Neural cell (in vitro differentiated cells): Measurements from ENCODE around the gene GANC. TPM values are rescaled to one million over a fixed set of nuclear protein-coding genes. Genes with fewer than 3 reads are reported as not detected.

ENCODE experiments used
- H2AFZ ChIP-seq: fragments of 200-600, 300-800 bp; sonication (generic), shearing (Covaris generic); 2 replicates; pipeline ENCODE4 v1.6.0; 2014; ENCODE audit warnings: low read depth, mild to moderate bottlenecking, antibody characterized with exemption, low read length, moderate library complexity
- H3F3A ChIP-seq: fragments of 200-600 bp; shearing (Covaris generic); 2 replicates; pipeline ENCODE4 v1.6.1; 2016; ENCODE audit warnings: mild to moderate bottlenecking, moderate library complexity, mixed read lengths, antibody characterized with exemption, low read length; ENCODE audit not compliant: insufficient read depth, poor library complexity, severe bottlenecking
- H3K27ac ChIP-seq: fragments of 200-600, 300-800 bp; sonication (generic), shearing (Covaris generic); 2 replicates; pipeline ENCODE4 v1.5.1; 2014; ENCODE audit warnings: mild to moderate bottlenecking, low read length, moderate library complexity
- H3K27me3 ChIP-seq: fragments of 300-800, 200-600 bp; sonication (generic), shearing (Covaris generic); 2 replicates; pipeline ENCODE4 v1.6.0; 2014; ENCODE audit warnings: mild to moderate bottlenecking, low read depth, low read length, moderate library complexity; ENCODE audit not compliant: insufficient read depth
- H3K36me3 ChIP-seq: fragments of 300-800, 200-600 bp; sonication (generic), shearing (Covaris generic); 2 replicates; pipeline ENCODE4 v1.5.1; 2014; ENCODE audit warnings: mild to moderate bottlenecking, antibody characterized with exemption, low read length, moderate library complexity; ENCODE audit not compliant: insufficient read depth
- H3K4me2 ChIP-seq: fragments of 300-800, 200-600 bp; sonication (generic), shearing (Covaris generic); 2 replicates; pipeline ENCODE4 v1.6.0; 2014; ENCODE audit warnings: mild to moderate bottlenecking, low read length
- H3K4me3 ChIP-seq: fragments of 300-800, 200-600 bp; sonication (generic), shearing (Covaris generic); 2 replicates; pipeline ENCODE4 v1.5.1; 2014; ENCODE audit warnings: mild to moderate bottlenecking, low read length, moderate library complexity
- H3K79me2 ChIP-seq: fragments of 200-600 bp; shearing (Covaris generic); replicated peaks from 2 replicates; pipeline ENCODE4 v1.6.0; 2014; ENCODE audit warnings: mild to moderate bottlenecking, low read length, moderate library complexity; ENCODE audit not compliant: insufficient read depth
- H3K9ac ChIP-seq: fragments of 300-800, 200-600 bp; sonication (generic), shearing (Covaris generic); 2 replicates; pipeline ENCODE4 v1.6.1; 2016; ENCODE audit warnings: mild to moderate bottlenecking, low read length, mixed read lengths
- H3K9me2 ChIP-seq: fragments of 200-600 bp; shearing (Covaris generic); 2 replicates; pipeline ENCODE4 v1.6.1; 2016; ENCODE audit warnings: mild to moderate bottlenecking, low read length, mixed read lengths; ENCODE audit not compliant: insufficient read depth
- H3K9me3 ChIP-seq: fragments of 200-600, 300-800 bp; sonication (generic), shearing (Covaris generic); 2 replicates; pipeline ENCODE4 v1.6.1; 2016; ENCODE audit warnings: mild to moderate bottlenecking, mixed run types, low read length, moderate library complexity, mixed read lengths
- H4K20me1 ChIP-seq: fragments of 200-600 bp; shearing (Covaris generic); 2 replicates; pipeline ENCODE4 v1.6.1; 2016; ENCODE audit warnings: mild to moderate bottlenecking, mixed run types; ENCODE audit not compliant: insufficient read depth
- EP300 ChIP-seq: fragments of 450-650 bp; conservative IDR thresholded peaks from 2 replicates; pipeline ENCODE4 v1.6.1; 2014; ENCODE audit warnings: antibody characterized with exemption, mild to moderate bottlenecking, moderate library complexity; ENCODE audit not compliant: poor library complexity, severe bottlenecking
- EZH2 ChIP-seq: fragments of 200-600, 300-800 bp; shearing (Covaris generic), sonication (generic); IDR thresholded peaks from 2 replicates; pipeline ENCODE4 v1.6.1; 2014; ENCODE audit warnings: antibody characterized with exemption, low read length, borderline replicate concordance, mild to moderate bottlenecking; ENCODE audit not compliant: insufficient read depth, poor library complexity, severe bottlenecking
- MXI1 ChIP-seq: fragments of 450-650 bp; conservative IDR thresholded peaks from 2 replicates; pipeline ENCODE4 v1.6.1; 2014; ENCODE audit warnings: antibody characterized with exemption, mild to moderate bottlenecking; ENCODE audit not compliant: poor library complexity, severe bottlenecking
- POLR2AphosphoS5 ChIP-seq: IDR thresholded peaks from 2 replicates; pipeline ENCODE4 v1.6.1; 2012
- RAD21 ChIP-seq: fragments of 450-650 bp; conservative IDR thresholded peaks from 2 replicates; pipeline ENCODE4 v1.6.1; 2014; ENCODE audit warnings: antibody characterized with exemption, mild to moderate bottlenecking, moderate library complexity
- SMC3 ChIP-seq: fragments of 450-650 bp; conservative IDR thresholded peaks from 2 replicates; pipeline ENCODE4 v1.6.1; 2014; ENCODE audit warnings: antibody characterized with exemption, mild to moderate bottlenecking, moderate library complexity; ENCODE audit not compliant: poor library complexity
- TAF1 ChIP-seq: IDR thresholded peaks from 2 replicates; pipeline ENCODE4 v1.6.1; 2012; ENCODE audit warnings: low read depth
- polyA plus RNA-seq: library from polyadenylated mRNA; depleted of rRNA; stranded (reverse); fragments of >200 nt; gene quantifications from 2 replicates; pipeline ENCODE4 v1.2.3, GENCODE V29; 2014
- TF ChIP-seq, protein P1 (sequence below): fragments of 450-650 bp; IDR thresholded peaks from 2 replicates; pipeline ENCODE4 v1.5.1; 2014; ENCODE audit warnings: antibody characterized with exemption, mild to moderate bottlenecking, moderate library complexity; ENCODE audit not compliant: poor library complexity, severe bottlenecking
- TF ChIP-seq, protein P2 (sequence below): IDR thresholded peaks from 2 replicates; pipeline ENCODE4 v1.6.1; 2012; ENCODE audit warnings: borderline replicate concordance

GANC gene
- polyA plus RNA-seq, 1 donor from 2014 or later, result 6.0 TPM

DNA sequence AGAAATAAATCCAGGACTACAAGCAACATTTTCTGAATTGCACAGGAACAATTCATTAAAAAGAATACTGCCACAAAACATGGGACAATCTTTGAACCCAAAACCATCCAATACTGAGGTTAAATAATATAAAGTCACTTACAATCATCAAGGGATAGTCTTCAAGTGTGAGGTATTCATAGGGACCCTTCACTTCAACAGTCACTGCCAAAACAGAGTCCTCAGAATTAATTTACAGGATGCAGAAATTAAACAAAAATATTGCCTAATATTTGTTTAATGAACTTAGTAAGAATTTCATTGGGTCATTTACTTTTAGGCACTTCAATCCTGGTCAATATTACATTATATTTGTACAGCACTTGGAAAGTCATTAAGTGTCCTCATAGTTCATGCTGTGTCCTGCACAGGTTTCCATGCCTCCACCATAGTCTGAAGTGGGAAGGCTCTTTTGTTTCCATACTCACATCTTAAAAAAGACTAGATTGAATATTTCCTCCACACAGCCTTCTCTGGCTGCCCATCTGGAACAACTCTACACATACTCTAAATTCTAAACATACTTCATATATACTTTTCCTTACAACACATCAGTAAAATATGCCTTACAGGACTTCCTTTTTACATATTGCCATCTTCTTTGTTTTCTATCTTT, 33.3 kb upstream of the GANC start:
- H3K36me3 ChIP-seq, result peaks cover 15% of the 10 kb centered on the region

DNA sequence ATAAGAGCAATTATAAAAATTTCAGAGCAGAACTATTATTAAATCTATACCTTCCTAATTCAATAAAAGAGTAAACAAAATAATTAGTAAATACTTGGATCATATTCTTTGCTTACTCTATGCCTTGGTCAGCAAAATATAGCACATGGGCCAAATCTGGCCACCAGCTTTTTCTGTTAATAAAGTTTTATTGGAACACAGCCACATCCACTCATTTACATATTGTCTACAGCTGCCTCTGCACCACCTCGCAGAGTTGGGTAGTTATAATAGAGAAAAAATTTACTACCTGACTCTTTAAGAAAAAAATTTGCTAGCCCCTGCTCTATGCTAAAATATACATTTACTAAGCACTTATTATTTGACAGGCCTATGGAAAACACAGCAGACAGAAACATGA, 32.2 kb upstream of the GANC start:
- H4K20me1 ChIP-seq, result no peaks in the 10 kb centered on the region
- H3K36me3 ChIP-seq, result peaks cover 15% of the 10 kb centered on the region
- no peak for TF ChIP-seq MXI1
- TF ChIP-seq RAD21, result no peak
- no peak for TF ChIP-seq SMC3
- TF ChIP-seq EP300, result no peak
- TF ChIP-seq EZH2, result no peak
- TF ChIP-seq TAF1, result no peak
- TF ChIP-seq, protein P1, sequence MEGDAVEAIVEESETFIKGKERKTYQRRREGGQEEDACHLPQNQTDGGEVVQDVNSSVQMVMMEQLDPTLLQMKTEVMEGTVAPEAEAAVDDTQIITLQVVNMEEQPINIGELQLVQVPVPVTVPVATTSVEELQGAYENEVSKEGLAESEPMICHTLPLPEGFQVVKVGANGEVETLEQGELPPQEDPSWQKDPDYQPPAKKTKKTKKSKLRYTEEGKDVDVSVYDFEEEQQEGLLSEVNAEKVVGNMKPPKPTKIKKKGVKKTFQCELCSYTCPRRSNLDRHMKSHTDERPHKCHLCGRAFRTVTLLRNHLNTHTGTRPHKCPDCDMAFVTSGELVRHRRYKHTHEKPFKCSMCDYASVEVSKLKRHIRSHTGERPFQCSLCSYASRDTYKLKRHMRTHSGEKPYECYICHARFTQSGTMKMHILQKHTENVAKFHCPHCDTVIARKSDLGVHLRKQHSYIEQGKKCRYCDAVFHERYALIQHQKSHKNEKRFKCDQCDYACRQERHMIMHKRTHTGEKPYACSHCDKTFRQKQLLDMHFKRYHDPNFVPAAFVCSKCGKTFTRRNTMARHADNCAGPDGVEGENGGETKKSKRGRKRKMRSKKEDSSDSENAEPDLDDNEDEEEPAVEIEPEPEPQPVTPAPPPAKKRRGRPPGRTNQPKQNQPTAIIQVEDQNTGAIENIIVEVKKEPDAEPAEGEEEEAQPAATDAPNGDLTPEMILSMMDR, result no peak
- no peak for TF ChIP-seq POLR2AphosphoS5
- TF ChIP-seq, protein P2, sequence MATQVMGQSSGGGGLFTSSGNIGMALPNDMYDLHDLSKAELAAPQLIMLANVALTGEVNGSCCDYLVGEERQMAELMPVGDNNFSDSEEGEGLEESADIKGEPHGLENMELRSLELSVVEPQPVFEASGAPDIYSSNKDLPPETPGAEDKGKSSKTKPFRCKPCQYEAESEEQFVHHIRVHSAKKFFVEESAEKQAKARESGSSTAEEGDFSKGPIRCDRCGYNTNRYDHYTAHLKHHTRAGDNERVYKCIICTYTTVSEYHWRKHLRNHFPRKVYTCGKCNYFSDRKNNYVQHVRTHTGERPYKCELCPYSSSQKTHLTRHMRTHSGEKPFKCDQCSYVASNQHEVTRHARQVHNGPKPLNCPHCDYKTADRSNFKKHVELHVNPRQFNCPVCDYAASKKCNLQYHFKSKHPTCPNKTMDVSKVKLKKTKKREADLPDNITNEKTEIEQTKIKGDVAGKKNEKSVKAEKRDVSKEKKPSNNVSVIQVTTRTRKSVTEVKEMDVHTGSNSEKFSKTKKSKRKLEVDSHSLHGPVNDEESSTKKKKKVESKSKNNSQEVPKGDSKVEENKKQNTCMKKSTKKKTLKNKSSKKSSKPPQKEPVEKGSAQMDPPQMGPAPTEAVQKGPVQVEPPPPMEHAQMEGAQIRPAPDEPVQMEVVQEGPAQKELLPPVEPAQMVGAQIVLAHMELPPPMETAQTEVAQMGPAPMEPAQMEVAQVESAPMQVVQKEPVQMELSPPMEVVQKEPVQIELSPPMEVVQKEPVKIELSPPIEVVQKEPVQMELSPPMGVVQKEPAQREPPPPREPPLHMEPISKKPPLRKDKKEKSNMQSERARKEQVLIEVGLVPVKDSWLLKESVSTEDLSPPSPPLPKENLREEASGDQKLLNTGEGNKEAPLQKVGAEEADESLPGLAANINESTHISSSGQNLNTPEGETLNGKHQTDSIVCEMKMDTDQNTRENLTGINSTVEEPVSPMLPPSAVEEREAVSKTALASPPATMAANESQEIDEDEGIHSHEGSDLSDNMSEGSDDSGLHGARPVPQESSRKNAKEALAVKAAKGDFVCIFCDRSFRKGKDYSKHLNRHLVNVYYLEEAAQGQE, result no peak

More for the DNA sequence above, 33.3 kb upstream of the GANC start:
- Histone ChIP-seq H3F3A (no peaks in the 10 kb centered on the region), H4K20me1 (no peaks in the 10 kb centered on the region), H3K27ac (no peak overlapping the region), H3K9ac (no peak overlapping the region), H3K9me3 (no peaks in the 10 kb centered on the region), H3K79me2 (no peaks in the 10 kb centered on the region), H3K9me2 (no peaks in the 10 kb centered on the region), H3K4me3 (no peak overlapping the region), H2AFZ (no peak overlapping the region), H3K27me3 (no peaks in the 10 kb centered on the region), H3K4me2 (no peak overlapping the region)
- TF ChIP-seq, protein P1, result no peak
- TF ChIP-seq MXI1 (no peak), EZH2 (no peak), EP300 (no peak), SMC3 (no peak), TAF1 (no peak), POLR2AphosphoS5 (no peak), RAD21 (no peak)
- TF ChIP-seq, protein P2, result no peak

More for the DNA sequence above, 32.2 kb upstream of the GANC start:
- Histone ChIP-seq H3K27ac (no peak overlapping the region), H3K9me3 (no peaks in the 10 kb centered on the region), H3K79me2 (no peaks in the 10 kb centered on the region), H3K4me2 (no peak overlapping the region), H3K4me3 (no peak overlapping the region), H3F3A (no peaks in the 10 kb centered on the region), H3K27me3 (no peaks in the 10 kb centered on the region), H2AFZ (no peak overlapping the region), H3K9me2 (no peaks in the 10 kb centered on the region), H3K9ac (no peak overlapping the region)
